SH-SY5Y (cell line): ENCODE results near the gene TMEM131.

Experiments
- GATA2 ChIP-seq: IDR thresholded peaks from 2 replicates; pipeline ENCODE4 v1.6.1; 2011; ENCODE audit warnings: mild to moderate bottlenecking, low read depth, low read length
- GATA3 ChIP-seq: IDR thresholded peaks from 2 replicates; pipeline ENCODE4 v1.6.1; 2011; ENCODE audit warnings: low read depth, mild to moderate bottlenecking, low read length, moderate library complexity

- TF ChIP-seq GATA3 (no peak), GATA2 (no peak)
Measured at GRCh38 chr2:97858442-97858841, 137.3 kb downstream of the TMEM131 start.
